ENCODE results near the gene MYH13.

The MYH13 gene

GRCh38 chr17:10314329-10314728, 58.5 kb downstream of the MYH13 start:
- H3K27ac ChIP-seq = no peak overlapping the region
- no peak overlapping the region for H2AFZ ChIP-seq
- H3K79me2 ChIP-seq = no peaks in the 10 kb centered on the region
- H3K27me3 ChIP-seq (ENCODE audit: control insufficient read depth, insufficient read depth, low read length) = no peaks in the 10 kb centered on the region
- no peak overlapping the region for H3K4me3 ChIP-seq (ENCODE audit: low read depth, low read length)
- H3K4me2 ChIP-seq (ENCODE audit: low read length) = no peak overlapping the region
- H3K9me3 ChIP-seq (ENCODE audit: control insufficient read depth, low read length) = no peaks in the 10 kb centered on the region
- no peaks in the 10 kb centered on the region for H3K36me3 ChIP-seq (ENCODE audit: control insufficient read depth, insufficient read depth, low read length)
- no peak for TF ChIP-seq CTCF (IDR thresholded peaks at IDR 0.05)
- no peak overlapping the region for H3K9ac ChIP-seq
- H3K4me1 ChIP-seq = no peaks in the 10 kb centered on the region

- no peak for TF ChIP-seq CTCF (IDR thresholded peaks at IDR 0.05)
- H3K9ac ChIP-seq = no peak overlapping the region
- no peaks in the 10 kb centered on the region for H3K4me1 ChIP-seq
- H2AFZ ChIP-seq = no peak overlapping the region
- H3K79me2 ChIP-seq = no peaks in the 10 kb centered on the region
- H3K27ac ChIP-seq = no peak overlapping the region
- H3K27me3 ChIP-seq (ENCODE audit: control insufficient read depth, insufficient read depth, low read length) = no peaks in the 10 kb centered on the region
- no peak overlapping the region for H3K4me3 ChIP-seq (ENCODE audit: low read depth, low read length)
- no peak overlapping the region for H3K4me2 ChIP-seq (ENCODE audit: low read length)
- H3K36me3 ChIP-seq (ENCODE audit: control insufficient read depth, insufficient read depth, low read length) = no peaks in the 10 kb centered on the region
- H3K9me3 ChIP-seq (ENCODE audit: control insufficient read depth, low read length) = no peaks in the 10 kb centered on the region
Measured at GRCh38 chr17:10313037-10313672, 59.7 kb downstream of the MYH13 start.

GRCh38 chr17:10311131-10311530, 61.7 kb downstream of the MYH13 start:
- TF ChIP-seq CTCF (IDR thresholded peaks at IDR 0.05) = no peak
- Histone ChIP-seq H3K9me3 (ENCODE audit: control insufficient read depth, low read length) (no peaks in the 10 kb centered on the region), H3K27me3 (ENCODE audit: control insufficient read depth, insufficient read depth, low read length) (no peaks in the 10 kb centered on the region), H3K36me3 (ENCODE audit: control insufficient read depth, insufficient read depth, low read length) (no peaks in the 10 kb centered on the region), H3K27ac (no peak overlapping the region), H3K9ac (no peak overlapping the region), H3K4me3 (ENCODE audit: low read depth, low read length) (no peak overlapping the region), H3K79me2 (no peaks in the 10 kb centered on the region), H2AFZ (no peak overlapping the region), H3K4me2 (ENCODE audit: low read length) (no peak overlapping the region), H3K4me1 (no peaks in the 10 kb centered on the region)

GRCh38 chr17:10309003-10309974, 63.5 kb downstream of the MYH13 start:
- no peak for TF ChIP-seq CTCF (IDR thresholded peaks at IDR 0.05)
- Histone ChIP-seq H3K79me2 (no peaks in the 10 kb centered on the region), H3K4me1 (no peaks in the 10 kb centered on the region)

More at GRCh38 chr17:10309003-10309974, 63.5 kb downstream of the MYH13 start:
- Histone ChIP-seq H3K36me3 (ENCODE audit: control insufficient read depth, insufficient read depth, low read length) (no peaks in the 10 kb centered on the region), H2AFZ (no peak overlapping the region), H3K4me2 (ENCODE audit: low read length) (no peak overlapping the region), H3K27ac (no peak overlapping the region), H3K9ac (no peak overlapping the region), H3K27me3 (ENCODE audit: control insufficient read depth, insufficient read depth, low read length) (no peaks in the 10 kb centered on the region), H3K9me3 (ENCODE audit: control insufficient read depth, low read length) (no peaks in the 10 kb centered on the region), H3K4me3 (ENCODE audit: low read depth, low read length) (no peak overlapping the region)
